ENCODE results near the gene ZNF525. TPM values are rescaled to one million over a fixed set of nuclear protein-coding genes. Genes with fewer than 3 reads are reported as not detected.
A peak's percentile ranks its signal among the peaks of the same experiment; 100 is the strongest.
"Not testable (repeated sequence)": the region's sequence is repeated elsewhere in the genome, so short reads cannot be mapped to it uniquely, and the experiment has no call there.

The ZNF525 gene
- total RNA-seq, 1 experiment from 2014 or later, result 10.2 TPM

- no peak for TF ChIP-seq ZFX (IDR thresholded peaks at IDR 0.05)
- no peak for TF ChIP-seq EGR1 (IDR thresholded peaks at IDR 0.05; ENCODE audit: low read depth)
- TF ChIP-seq POLR2A (IDR thresholded peaks at IDR 0.05; ENCODE audit: borderline replicate concordance, extremely low read depth, insufficient read depth, insufficient read length), result no peak
- no peak for TF ChIP-seq SRF (IDR thresholded peaks at IDR 0.05; ENCODE audit: low read depth)
- TF ChIP-seq SIN3A (IDR thresholded peaks at IDR 0.05; ENCODE audit: low read depth), result peak; percentile 52; the same call in 1 of the 2 replicates
These were observed 29.7 kb downstream of the ZNF525 start, which contains the start of gene ZNF765 (continued) for GRCh38 chr19:53394974-53395839.

GRCh38 chr19:53395840-53396524 lies 30.5 kb downstream of the ZNF525 start:
- CTCF ChIA-PET; H3K27me3 ChIP-seq (ENCODE audit: insufficient read depth, low read length); POLR2A ChIA-PET; RAD21 ChIA-PET (ENCODE audit: low non-redundant PET in 1 of 2, low total read pairs in 2 of 2, uncharacterized antibody in 2 of 2, unreplicated experiment in 2 of 2); H3K36me3 ChIP-seq (ENCODE audit: control insufficient read depth in 1 of 2, insufficient read depth in 2 of 2, low read length in 2 of 2); H3K4me1 ChIP-seq (ENCODE audit: control insufficient read depth in 1 of 2, insufficient read depth in 2 of 2, low read length in 2 of 2); ATAC-seq; H3K27ac ChIP-seq (ENCODE audit: low read depth, low read length); H3K79me2 ChIP-seq (ENCODE audit: insufficient read depth, low read length); BruUV-seq (replicated peaks); DNase-seq (ENCODE audit: low read depth, low spot score); intact Hi-C loops (cut with micrococcal nuclease); H4K20me1 ChIP-seq (ENCODE audit: insufficient read depth); H3K9me2 ChIP-seq (ENCODE audit: insufficient read depth); H2AFZ ChIP-seq (ENCODE audit: low read depth, low read length, poor library complexity, severe bottlenecking); H3K9me3 ChIP-seq (ENCODE audit: control insufficient read depth in 1 of 2, insufficient read depth in 1 of 2, low read depth in 1 of 2, low read length in 2 of 2): not testable (repeated sequence)
- Histone ChIP-seq H3K4me2 (ENCODE audit: low read length) (peak overlapping the region; percentile 94), H3K9ac (ENCODE audit: low read length) (peak overlapping the region; percentile 79), H3K4me3 (replicated peaks in 1 of 2; ENCODE audit: low read depth in 1 of 2, low read length in 2 of 2) (peak overlapping the region; percentile 84 to 85)

- no peaks in the 10 kb centered on the region for H3K27me3 ChIP-seq (ENCODE audit: insufficient read depth, low read length)
- H3K9ac ChIP-seq (ENCODE audit: low read length), result no peak overlapping the region
- H3K79me2 ChIP-seq (ENCODE audit: insufficient read depth, low read length), result peaks cover 10% of the 10 kb centered on the region; the same call in 1 of the 2 replicates
- no TSS peak for BruUV-seq (replicated peaks)
- peaks cover 0 to 4% of the 10 kb centered on the region in 2 experiments; a peak in 1 of 4 replicates for H3K4me1 ChIP-seq (ENCODE audit: control insufficient read depth in 1 of 2, insufficient read depth in 2 of 2, low read length in 2 of 2)
- H2AFZ ChIP-seq (ENCODE audit: low read depth, low read length, poor library complexity, severe bottlenecking), result no peak overlapping the region
- H3K27ac ChIP-seq (ENCODE audit: low read depth, low read length), result no peak overlapping the region
- ChIA-PET POLR2A (no interaction called here), RAD21 (ENCODE audit: low non-redundant PET in 1 of 2, low total read pairs in 2 of 2, uncharacterized antibody in 2 of 2, unreplicated experiment in 2 of 2) (no interaction called here), CTCF (no interaction called here)
- no peaks in the 10 kb centered on the region for H4K20me1 ChIP-seq (ENCODE audit: insufficient read depth)
- H3K9me2 ChIP-seq (ENCODE audit: insufficient read depth), result no peaks in the 10 kb centered on the region
- peaks cover 3 to 11% of the 10 kb centered on the region in 2 experiments; a peak in 3 of 4 replicates for H3K36me3 ChIP-seq (ENCODE audit: control insufficient read depth in 1 of 2, insufficient read depth in 2 of 2, low read length in 2 of 2)
- H3K4me3 ChIP-seq (replicated peaks in 1 of 2; ENCODE audit: low read depth in 1 of 2, low read length in 2 of 2), result no peak overlapping the region
- ATAC-seq (no peak), DNase-seq (ENCODE audit: low read depth, low spot score) (no peak)
- H3K9me3 ChIP-seq (ENCODE audit: control insufficient read depth in 1 of 2, insufficient read depth in 1 of 2, low read depth in 1 of 2, low read length in 2 of 2), result peaks cover 0 to 4% of the 10 kb centered on the region in 2 experiments; a peak in 1 of 4 replicates
- intact Hi-C loops (cut with micrococcal nuclease), result no loop called here
- peak overlapping the region; percentile 94 for H3K4me2 ChIP-seq (ENCODE audit: low read length)
- TF ChIP-seq POLR2A (IDR thresholded peaks at IDR 0.05; ENCODE audit: borderline replicate concordance, extremely low read depth, insufficient read depth, insufficient read length), result no peak
- TF ChIP-seq EZH2phosphoT487 (IDR thresholded peaks at IDR 0.05; ENCODE audit: borderline replicate concordance), result no peak
- TF ChIP-seq JUND (IDR thresholded peaks at IDR 0.05), result no peak
- TF ChIP-seq MAX (IDR thresholded peaks at IDR 0.05), result no peak
- TF ChIP-seq REST (IDR thresholded peaks at IDR 0.05; ENCODE audit: low read depth), result no peak
- no peak for TF ChIP-seq ELF1 (IDR thresholded peaks at IDR 0.05; ENCODE audit: borderline replicate concordance, low read depth)
- no peak for TF ChIP-seq YY1 (IDR thresholded peaks at IDR 0.05; ENCODE audit: extremely low read depth, insufficient replicate concordance, low read depth, low read length)
- no peak for TF ChIP-seq ZNF274 (IDR thresholded peaks at IDR 0.05; ENCODE audit: low read depth, low read length)
- no peak for TF ChIP-seq CEBPB (IDR thresholded peaks at IDR 0.05; ENCODE audit: low read depth)
- TF ChIP-seq RAD21 (IDR thresholded peaks at IDR 0.05; ENCODE audit: low read depth), result no peak
These were observed 31.0 kb downstream of the ZNF525 start for GRCh38 chr19:53396525-53396868.

Measured in HCT116 (cell line).